Subcutaneous adipose tissue (tissue), 4 donors: ENCODE results near the gene OLFM2. TPM values are rescaled to one million over a fixed set of nuclear protein-coding genes. Genes with fewer than 3 reads are reported as not detected.

Experiments used
- CTCF ChIP-seq: fragments of 450-650 bp; IDR thresholded peaks from one replicate; pipeline ENCODE4 v1.5.1; 2016; ENCODE audit warnings: low read depth, mild to moderate bottlenecking, control low read depth, antibody characterized with exemption, moderate library complexity
- total RNA-seq, 4 donors: library from RNA; depleted of rRNA; stranded (reverse); fragments of >200 nt; gene quantifications; one replicate each; pipeline ENCODE4 v1.1.0, GENCODE V29; 2016

OLFM2 gene
- total RNA-seq, 4 donors from 2014 or later, result 21.8 to 258 (median 57.7) TPM

GRCh38 chr19:9931629-9932028, 4.7 kb downstream of the OLFM2 start:
- TF ChIP-seq CTCF, result no peak

GRCh38 chr19:9923440-9923839, 12.9 kb downstream of the OLFM2 start:
- no peak for TF ChIP-seq CTCF

DNA sequence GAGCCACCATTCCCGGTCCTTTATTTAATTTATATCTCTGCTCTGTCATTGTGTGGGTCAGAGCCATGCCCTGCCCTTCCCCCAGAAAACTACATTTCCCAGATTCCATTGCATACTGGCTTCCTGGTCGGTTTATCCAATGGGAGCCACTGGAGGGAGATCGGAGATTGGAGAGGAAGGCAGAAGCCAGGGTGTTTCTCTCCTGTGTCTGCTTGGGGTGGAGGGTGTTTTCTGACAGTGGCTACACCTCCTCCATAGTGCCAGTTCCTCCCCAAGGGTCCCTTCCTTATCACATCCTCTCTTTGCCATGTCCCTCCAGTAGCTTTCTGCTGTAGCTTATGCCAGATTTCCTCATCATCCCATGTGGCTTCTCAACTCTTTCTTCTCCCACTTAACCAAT, 19.0 kb downstream of the OLFM2 start:
- no peak for TF ChIP-seq CTCF

DNA sequence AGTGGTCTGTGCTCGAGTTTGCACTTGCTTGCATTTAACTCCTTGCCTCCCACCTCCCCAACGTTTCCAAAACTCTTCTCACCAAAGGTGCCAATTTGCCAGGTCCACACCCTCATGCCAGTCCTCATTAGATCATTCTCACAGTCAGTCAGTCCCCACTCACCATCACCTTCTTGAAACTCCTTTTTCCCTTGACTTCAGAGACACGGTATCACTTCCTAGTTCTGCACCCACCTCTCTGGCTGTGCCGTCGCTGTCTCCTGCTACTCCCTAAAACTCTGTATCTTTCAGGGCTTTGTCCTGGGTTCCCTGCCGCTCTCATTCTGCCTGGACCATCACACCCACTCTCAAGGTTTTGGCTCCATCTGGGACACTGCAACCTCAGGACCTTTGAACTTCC, 19.6 kb downstream of the OLFM2 start:
- TF ChIP-seq CTCF, result no peak

DNA sequence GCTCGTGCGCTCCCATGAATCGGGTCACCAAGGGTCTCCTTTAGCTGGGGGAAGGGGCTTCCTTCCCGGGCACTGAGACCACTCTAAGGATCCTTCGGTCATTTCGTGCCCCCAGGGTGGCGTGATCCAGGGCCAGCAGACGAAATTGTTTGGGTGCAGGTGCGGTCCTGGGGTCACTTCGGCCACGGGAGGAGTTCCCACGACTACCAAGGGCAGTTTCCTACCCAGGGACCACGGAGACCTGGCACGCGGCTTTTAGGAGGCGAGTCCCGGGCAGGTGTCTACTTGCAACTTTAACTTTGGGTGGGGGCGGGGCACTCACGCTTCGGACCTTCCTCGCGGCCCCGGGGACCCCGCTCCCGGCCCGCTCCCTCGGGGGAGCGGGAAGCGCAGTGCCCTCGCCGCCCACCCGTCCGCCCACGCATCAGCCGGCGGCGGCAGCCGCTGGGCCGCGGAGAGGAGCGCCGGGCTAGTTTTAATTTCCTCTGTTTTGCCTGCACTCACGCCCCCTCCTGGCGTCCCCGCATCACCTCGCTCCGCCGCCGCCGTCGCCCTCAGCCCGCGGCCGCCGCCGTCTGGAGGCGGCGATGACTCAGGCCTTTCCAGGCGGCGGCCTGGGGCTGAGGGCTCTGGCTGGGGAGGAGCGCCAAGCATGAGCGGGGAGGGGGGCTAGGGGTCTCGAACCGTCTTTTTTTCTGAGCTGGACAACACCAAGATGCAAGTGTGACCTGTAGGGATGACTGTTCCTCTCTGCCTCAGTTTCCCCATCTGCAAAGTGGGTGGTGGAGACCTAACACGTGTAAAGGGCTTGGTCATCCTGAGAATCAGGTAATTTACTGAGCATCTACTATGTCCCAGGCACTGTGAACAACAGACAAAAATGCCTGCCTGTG, 21.8 kb downstream of the OLFM2 start:
- no peak for TF ChIP-seq CTCF

DNA sequence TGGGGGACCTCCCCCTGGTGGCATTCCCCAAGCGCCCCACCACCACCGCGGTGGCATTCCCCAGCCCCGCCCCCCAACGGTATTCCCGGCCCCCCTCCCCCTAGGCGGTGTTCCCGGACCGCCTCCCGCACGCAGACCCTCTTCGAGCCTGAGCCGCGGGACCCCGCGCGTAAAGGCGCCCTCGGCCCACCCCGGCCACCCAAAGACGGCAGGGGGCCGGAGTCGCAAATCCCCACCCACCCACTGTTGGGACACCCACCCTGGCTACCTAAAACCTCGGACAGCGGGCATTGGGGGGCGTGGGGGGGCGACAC, 22.4 kb downstream of the OLFM2 start:
- TF ChIP-seq CTCF, result no peak

DNA sequence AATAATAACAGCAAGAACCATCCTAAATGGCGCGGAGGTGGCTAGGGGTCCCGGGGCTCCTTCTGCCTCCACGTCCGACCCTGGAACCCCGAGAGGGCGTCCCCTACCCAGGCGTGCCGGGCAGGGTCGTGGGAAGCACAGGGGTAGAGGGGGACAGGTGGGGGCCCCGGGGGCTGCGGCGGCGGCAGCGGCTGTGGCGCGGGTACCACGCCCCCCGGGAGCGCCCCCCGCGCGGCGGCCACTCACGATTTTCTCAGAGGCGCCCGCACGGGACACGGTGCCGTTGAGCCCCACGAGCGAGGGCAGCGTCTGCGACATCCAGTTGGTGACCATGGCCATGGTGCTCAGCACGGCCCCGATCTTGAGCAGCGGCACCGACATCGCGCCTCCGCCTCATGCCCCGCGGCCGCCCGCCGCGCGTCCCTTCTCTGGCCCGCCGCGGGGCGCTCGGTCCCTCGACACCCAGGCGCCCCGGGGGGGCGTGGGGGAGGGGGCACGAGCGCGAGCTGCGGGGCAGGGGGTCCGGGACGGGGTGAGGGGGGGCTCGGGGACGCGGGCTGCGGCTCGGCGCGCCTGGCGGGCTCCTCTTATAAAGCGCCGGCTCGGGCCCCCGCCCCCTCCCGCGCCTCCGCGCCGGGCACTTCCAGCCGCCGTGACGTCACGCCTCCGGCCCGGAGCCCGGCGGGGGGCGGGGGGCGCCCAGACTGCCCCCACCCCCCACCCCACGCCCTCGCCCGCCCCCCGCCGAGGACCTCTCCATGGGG, 22.9 kb downstream of the OLFM2 start:
- no peak for TF ChIP-seq CTCF
